HFFc6 (cell line): Measurements from ENCODE around the gene BDKRB1. TPM values are rescaled to one million over a fixed set of nuclear protein-coding genes. Genes with fewer than 3 reads are reported as not detected.

Source experiments
- DNase-seq: peaks from one replicate; pipeline ENCODE4 v3.0.0-alpha.2; 2018
- H3K27ac Mint-ChIP-seq: 2 replicates; pipeline ENCODE4 v1.8.0; 2020; ENCODE audit warnings: mild to moderate bottlenecking, mixed read lengths
- H3K27me3 Mint-ChIP-seq: 2 replicates; pipeline ENCODE4 v1.8.0; 2021; ENCODE audit warnings: mild to moderate bottlenecking, moderate library complexity, mixed read lengths; ENCODE audit not compliant: insufficient read depth
- H3K36me3 Mint-ChIP-seq: 2 replicates; pipeline ENCODE4 v1.8.0; 2021; ENCODE audit warnings: low read depth, mixed read lengths
- H3K4me1 Mint-ChIP-seq: 2 replicates; pipeline ENCODE4 v1.8.0; 2020; ENCODE audit warnings: low read depth, mixed read lengths
- H3K4me3 Mint-ChIP-seq: 2 replicates; pipeline ENCODE4 v1.8.0; 2020; ENCODE audit warnings: mild to moderate bottlenecking, moderate library complexity, mixed read lengths
- H3K9me3 Mint-ChIP-seq: 2 replicates; pipeline ENCODE4 v1.8.0; 2020; ENCODE audit warnings: mild to moderate bottlenecking, mixed read lengths
- long read RNA-seq: library from polyadenylated mRNA; unstranded; transcript quantifications from one replicate; pipeline ENCODE4 v2.0.0, GENCODE V29; 2019
- total RNA-seq, 6 experiments: library from RNA; stranded (reverse); fragmentation: NEBNext Ultra II Directional; extraction: Animal tissue kit (Norgen Biotek cat#: 25700); gene quantifications; 2 replicates in 1 of 6; 3 replicates in 5 of 6; pipeline ENCODE4 v1.2.3, GENCODE V29; 2021
- TF ChIP-seq, protein P1 (sequence below): fragments of 200-600 bp; sonication (generic); IDR thresholded peaks from 2 replicates; pipeline ENCODE4 v1.5.0; 2021; ENCODE audit warnings: antibody characterized with exemption, mild to moderate bottlenecking

BDKRB1 gene
- 10 to 100 TPM; 41.5 to 67.8 (median 59.2) TPM for total RNA-seq
- long read RNA-seq, transcript BDKRB1-201 (3 exons, 1,687 nt) = major isoform, 43 of 48 reads
- long read RNA-seq, partial matches to known transcripts = 0 of 48 reads
- long read RNA-seq, other reads (novel, unspliced or antisense) = 4 of 48 reads

DNA sequence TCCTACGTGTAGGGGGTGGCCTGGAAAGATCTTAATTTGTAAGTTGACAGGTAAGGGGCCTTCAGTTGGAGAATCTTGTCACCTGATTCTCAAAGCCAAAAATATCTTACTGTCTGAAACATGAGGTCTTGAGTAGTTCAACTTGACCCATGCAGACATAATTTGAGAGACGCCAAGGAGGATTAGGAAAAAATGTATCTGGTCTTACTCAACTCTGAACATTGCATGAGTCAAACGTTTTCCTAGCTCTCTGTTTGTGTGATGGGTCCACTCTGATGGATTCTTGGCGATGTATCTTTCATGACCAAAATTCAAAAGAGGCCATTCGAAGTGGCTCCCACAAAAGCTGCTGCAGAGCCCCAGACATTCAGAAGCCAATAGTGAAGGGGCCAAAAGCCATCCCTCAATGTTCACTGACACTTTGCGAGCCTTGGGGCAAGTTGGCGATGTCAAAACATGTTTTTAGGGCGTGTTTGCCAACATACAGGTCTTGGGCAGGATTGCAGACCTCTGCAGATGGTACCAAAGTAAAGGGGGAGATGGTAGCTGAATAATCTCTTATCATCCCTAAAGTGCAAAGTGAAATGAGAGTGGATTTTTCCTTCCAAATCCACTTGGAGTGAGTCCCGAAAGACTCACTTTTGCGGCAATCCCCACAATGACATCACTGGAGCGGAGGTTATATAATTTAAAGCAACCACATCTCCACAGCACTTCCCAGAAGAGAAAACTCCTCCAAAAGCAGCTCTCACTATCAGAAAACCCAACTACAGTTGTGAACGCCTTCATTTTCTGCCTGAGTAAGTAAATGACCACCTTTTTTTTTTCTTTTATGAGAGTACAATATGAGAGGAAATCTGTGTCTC, at the start of gene BDKRB1:
Gene BDKRB1, plus strand, starts transcription at position 710 of the 866 bp plus-strand sequence. CDS start 7,473 bp downstream, outside the sequence.
- peak within 1 kb of the TSS; percentile 98 for H3K27ac Mint-ChIP-seq

DNA sequence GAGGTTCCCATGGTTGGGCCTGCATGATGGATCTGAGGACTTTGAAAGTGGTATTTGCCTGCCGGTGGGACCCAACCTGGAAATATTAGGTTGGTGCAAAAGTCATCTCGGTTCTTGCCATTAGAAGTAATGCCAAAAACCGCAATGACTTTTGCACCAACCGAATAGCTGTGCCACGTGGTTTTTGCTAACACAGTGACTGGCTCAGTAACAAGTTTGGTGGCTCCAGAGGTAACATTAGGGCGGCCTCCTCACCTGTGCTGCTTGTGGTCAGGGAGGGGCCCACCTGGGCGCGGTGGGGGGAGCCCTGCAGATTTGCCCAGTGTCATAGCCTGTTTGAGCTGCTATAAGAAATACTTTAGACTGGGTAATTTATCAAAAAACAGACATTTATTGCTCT, 49.5 kb upstream of the BDKRB1 start:
- Mint-ChIP-seq H3K4me1 (peaks cover 57% of the 10 kb centered on the region), H3K36me3 (peaks cover 8% of the 10 kb centered on the region), H3K27ac (peak overlapping the region; percentile 78), H3K27me3 (peaks cover 4% of the 10 kb centered on the region), H3K9me3 (no peaks in the 10 kb centered on the region), H3K4me3 (peak overlapping the region; percentile 90)
- TF ChIP-seq, protein P1, sequence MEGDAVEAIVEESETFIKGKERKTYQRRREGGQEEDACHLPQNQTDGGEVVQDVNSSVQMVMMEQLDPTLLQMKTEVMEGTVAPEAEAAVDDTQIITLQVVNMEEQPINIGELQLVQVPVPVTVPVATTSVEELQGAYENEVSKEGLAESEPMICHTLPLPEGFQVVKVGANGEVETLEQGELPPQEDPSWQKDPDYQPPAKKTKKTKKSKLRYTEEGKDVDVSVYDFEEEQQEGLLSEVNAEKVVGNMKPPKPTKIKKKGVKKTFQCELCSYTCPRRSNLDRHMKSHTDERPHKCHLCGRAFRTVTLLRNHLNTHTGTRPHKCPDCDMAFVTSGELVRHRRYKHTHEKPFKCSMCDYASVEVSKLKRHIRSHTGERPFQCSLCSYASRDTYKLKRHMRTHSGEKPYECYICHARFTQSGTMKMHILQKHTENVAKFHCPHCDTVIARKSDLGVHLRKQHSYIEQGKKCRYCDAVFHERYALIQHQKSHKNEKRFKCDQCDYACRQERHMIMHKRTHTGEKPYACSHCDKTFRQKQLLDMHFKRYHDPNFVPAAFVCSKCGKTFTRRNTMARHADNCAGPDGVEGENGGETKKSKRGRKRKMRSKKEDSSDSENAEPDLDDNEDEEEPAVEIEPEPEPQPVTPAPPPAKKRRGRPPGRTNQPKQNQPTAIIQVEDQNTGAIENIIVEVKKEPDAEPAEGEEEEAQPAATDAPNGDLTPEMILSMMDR = no peak
- DNase-seq = no peak

More for the DNA sequence above, at the start of gene BDKRB1:
- Mint-ChIP-seq H3K36me3 (peaks cover 52% of the 10 kb centered on the region), H3K4me1 (peaks cover 94% of the 10 kb centered on the region), H3K27me3 (peaks cover 1% of the 10 kb centered on the region; the same call in 1 of the 2 replicates), H3K4me3 (peak within 1 kb of the TSS; percentile 92), H3K9me3 (peaks cover 4% of the 10 kb centered on the region; the same call in 1 of the 2 replicates)
- DNase-seq = peak; percentile 88
- TF ChIP-seq, protein P1 = no peak

DNA sequence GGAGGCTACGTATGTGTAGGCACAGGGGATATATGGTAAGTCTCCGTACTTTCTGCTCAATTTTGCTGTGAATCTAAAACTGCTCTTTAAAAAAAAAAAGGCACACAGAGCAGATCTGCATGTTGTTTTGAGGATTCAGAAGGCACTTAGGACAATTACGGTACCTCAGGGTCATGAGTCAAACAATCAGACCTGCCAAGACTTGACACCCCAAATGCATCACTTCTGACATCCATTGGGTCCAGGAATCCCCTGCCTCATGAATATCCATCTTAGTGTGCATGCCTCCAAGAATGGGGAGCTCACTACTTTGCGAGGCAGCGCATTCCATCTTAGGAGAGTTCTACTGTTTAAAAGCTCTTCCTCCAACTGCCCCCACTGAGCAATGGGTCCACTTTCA, 48.3 kb upstream of the BDKRB1 start:
- TF ChIP-seq, protein P1 = no peak
- H3K36me3 Mint-ChIP-seq = peaks cover 21% of the 10 kb centered on the region
- H3K27me3 Mint-ChIP-seq = peaks cover 2% of the 10 kb centered on the region; the same call in 1 of the 2 replicates
- H3K4me1 Mint-ChIP-seq = peaks cover 55% of the 10 kb centered on the region
- no peak overlapping the region for H3K4me3 Mint-ChIP-seq
- DNase-seq = no peak
- no peak overlapping the region for H3K27ac Mint-ChIP-seq
- peaks cover 10% of the 10 kb centered on the region for H3K9me3 Mint-ChIP-seq

DNA sequence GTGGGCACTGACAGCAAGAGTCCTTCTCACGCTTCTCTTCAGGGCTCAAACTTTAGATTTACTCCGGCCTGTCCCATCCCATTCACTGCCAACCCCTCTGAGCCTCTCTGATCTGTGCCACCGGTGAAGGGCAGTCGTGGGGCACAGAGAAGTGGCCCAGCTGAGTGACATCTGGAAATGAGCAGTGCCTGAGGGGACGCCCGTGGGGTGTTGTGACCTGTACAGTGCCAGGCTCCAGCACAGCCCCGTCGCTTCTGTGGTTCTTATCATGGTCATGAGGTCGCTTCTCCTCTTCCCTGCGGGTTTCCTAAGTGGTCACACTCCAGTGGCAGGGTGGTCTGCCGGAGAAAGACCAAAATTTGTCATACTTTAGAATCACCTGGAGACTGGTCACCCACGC, 47.3 kb upstream of the BDKRB1 start:
- H3K36me3 Mint-ChIP-seq = peaks cover 29% of the 10 kb centered on the region

DNA sequence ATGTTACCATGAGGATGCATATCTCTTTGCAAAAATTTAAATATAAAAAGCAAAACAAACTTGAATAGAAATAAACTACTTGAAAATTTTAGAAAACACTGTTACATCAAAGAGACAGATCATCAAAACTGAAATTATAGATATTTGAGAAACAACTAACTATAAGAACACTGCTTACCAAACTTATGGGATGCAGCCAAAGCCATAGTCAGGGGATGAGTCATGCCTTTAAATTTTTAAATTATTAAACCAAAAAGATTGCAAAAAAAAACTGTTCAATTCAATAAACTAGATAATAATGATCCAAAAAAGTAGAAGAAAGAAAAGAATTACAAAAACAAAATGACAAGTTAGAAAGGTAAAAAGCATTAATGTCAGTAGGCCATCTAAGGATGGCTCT, 43.9 kb upstream of the BDKRB1 start:
- Mint-ChIP-seq H3K27me3 (peaks cover 2% of the 10 kb centered on the region; the same call in 1 of the 2 replicates), H3K4me1 (peaks cover 31% of the 10 kb centered on the region), H3K27ac (no peak overlapping the region), H3K4me3 (no peak overlapping the region), H3K36me3 (peaks cover 29% of the 10 kb centered on the region), H3K9me3 (peaks cover 15% of the 10 kb centered on the region)
- TF ChIP-seq, protein P1 = no peak
- DNase-seq = no peak

More for the DNA sequence above, 47.3 kb upstream of the BDKRB1 start:
- Mint-ChIP-seq H3K9me3 (peaks cover 15% of the 10 kb centered on the region), H3K27ac (no peak overlapping the region), H3K4me3 (no peak overlapping the region), H3K27me3 (peaks cover 2% of the 10 kb centered on the region; the same call in 1 of the 2 replicates), H3K4me1 (peaks cover 44% of the 10 kb centered on the region)
- TF ChIP-seq, protein P1 = no peak
- no peak for DNase-seq
